GM19397 (cell line): ENCODE measurements around the gene TNRC6C.
"Not testable (repeated sequence)": the region's sequence is repeated elsewhere in the genome, so short reads cannot be mapped to it uniquely, and the experiment has no call there.

ENCODE experiments used
- ATAC-seq: cut with Tn5 transposase; IDR thresholded peaks from one replicate; pipeline ENCODE4 v1.9.1; 2021; ENCODE audit warnings: mild to moderate bottlenecking, moderate library complexity; ENCODE audit not compliant: unreplicated experiment

TNRC6C gene

DNA sequence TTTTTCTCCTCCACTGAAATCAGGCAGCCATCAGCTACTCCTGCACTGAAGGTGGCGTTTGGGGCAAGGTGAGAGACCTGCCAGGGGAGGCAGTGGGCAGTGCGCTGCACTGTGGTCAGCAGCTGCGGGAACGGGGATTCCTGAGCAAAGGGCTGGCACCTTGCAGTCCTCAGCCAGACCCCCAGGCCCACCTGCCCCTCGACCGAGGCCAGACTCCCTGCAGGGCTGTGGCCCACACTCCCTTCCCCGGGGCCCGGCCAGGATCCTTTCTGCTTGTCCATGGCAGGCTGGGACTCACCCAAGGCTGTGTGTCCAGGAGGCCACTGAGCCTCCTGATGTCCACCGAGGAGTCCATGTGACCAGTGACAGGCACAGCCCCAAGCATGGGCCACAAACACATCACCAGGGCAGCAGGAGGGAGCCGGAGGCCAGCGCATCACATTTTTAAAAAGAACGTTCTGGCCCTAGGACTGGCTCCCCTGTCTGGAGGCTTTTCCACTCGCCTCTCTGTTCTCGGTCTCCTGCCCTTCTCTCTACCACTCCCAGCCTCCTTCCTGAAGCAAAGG is 28.5 kb upstream of the TNRC6C start:
- ATAC-seq = no peak

DNA sequence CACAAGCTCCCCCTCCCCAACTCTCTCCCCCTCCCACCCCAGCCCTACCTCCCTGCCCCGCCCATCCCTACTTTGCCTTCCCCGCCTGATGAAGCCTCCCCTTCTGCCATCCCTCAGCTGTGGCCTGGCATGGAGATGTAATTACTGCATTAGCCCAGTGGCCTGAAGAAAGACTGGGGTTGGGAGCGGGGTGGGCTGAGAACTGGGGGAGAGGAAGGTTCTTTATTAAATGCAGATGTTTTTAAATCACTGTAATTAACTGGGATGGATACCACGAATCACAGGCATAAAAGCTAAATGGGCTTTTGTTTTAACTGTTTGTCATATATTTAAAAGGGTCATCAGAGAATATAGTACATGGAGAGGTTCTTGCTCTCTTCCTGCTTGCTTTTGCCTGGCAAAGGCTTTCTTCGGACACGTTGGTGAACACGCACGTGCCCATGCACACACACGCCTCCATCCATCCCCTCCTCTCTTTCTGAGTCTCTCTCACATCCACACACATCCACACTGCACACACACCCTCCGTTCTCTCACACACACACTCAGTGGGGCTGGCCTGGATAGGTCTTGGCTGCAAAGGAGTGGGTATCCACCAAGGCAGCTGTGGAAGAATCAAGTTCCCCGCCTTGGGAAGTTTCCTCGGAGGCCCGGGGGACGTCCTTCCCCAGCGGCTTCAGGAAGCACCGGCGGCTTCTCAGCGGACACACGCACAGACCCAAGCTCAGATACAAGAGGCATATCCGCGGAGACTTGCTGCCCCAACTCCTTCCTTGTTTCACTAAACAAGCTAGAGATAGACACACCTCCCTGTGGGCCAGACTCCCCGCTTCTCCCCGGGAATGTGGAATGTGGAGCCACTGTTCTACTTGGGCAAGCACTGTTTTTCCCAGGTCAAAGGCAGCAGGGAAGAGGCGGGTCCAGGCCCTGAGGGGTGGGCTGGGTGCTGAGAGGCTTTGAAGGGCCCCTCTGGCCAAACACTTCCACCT is 27.4 kb upstream of the TNRC6C start:
- ATAC-seq = no peak

DNA sequence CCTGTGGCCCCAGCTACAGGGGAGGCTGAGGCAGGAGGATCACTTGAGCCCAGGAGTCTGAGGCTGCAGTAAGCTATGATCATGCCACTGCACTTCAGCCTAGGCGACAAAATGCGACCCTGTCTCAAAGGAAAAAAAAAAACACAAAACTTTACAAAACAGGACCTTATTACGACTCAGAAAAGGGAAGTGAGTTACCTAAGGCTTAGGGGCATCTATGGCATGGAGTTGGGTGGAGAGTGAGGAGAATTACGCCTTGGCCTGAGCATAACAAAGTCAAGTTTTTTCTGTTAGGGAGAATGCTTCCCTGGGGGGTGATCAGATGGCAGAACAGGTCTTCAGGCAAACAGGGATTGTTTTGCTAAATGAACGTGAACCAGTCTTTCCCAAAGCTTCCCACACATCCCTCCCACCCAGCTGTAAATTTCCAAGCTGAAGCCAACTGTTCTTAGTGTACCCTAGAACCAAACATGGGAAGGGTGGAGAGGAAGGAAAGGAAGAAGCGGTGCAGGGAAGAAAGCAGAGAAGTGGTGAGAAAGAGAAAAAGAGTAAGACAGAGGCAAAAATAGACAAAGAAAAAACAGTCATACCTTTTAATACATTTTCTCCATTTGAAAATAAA is 24.6 kb upstream of the TNRC6C start:
- ATAC-seq = no peak

DNA sequence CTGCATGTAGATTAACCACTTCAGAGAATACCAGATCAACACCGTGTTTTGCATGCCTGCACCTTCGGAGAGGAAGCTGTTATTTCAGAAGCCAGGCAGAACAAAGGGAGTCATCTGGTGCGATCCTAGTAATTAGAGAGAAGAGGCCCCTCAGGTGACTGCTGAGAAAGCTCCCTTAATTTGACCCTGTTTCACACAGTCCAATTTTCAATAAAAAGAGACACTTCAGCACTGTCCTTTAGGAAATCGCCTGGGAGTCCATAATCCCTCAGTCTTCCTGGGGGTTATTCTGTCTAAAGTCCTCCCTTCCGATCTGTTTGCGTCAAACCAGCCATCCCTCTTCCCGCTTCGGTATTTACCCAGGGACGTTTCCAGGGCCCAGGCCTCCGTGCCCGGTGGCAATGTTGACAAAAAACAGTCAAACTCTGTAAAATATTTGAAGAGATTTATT is 23.4 kb upstream of the TNRC6C start:
- ATAC-seq = no peak

DNA sequence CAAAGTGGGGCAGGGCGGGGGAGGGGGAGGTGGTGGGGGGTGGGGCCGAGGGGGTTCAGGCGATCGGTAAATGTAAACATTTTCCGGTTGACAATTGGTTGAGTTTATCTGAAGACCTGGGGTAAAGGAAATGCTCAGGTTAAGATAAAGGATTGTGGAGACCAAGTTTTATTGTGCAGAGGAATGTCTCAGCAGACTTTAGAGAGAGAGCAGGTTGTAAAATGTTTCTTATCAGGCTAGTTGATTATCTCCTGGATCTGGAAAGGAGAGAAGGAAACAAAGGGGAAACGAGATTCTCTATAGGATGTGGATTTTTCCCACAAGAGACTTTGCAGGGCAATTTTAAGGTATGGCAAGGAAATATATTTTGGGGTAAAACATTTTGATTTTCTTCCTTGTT is 22.8 kb upstream of the TNRC6C start:
- not testable (repeated sequence) for ATAC-seq

DNA sequence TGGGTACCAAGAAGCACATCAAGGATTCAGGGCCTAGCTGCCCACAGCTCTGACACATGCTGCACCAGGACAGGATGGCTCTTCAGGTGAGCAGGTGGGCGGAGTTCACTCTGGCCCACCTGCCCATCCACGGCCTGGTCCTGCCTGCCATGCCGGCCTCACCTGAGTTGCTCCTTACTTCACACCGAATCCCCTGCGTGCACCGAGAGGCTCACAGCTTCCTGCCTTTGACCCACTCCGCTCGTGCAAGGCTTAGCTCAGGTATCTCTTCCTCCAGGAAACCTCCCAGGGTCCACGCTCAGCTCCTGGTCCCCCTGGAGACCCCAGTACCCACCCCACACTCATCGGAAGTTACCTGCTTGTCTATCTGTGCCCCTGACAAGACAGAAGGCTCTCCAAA is 21.6 kb upstream of the TNRC6C start:
- ATAC-seq = no peak

DNA sequence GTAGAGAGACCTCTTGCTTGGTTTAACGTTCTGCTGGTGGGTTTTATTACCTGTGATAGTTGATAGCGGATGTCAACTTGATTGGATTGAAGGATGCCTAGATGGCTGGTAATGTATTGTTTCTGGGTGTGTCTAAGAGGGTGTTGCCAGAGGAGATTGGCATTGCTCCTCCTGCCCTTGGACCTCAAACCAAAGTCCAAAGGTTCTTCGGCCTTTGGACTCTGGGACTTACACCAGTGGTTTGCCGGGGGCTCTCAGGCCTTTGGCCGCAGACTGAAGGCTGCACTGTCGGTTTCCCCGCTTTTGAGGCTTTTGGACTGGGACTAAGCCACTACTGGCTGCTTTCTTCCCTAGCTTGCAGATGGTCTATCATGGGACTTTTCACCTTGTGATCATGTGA is 17.5 kb upstream of the TNRC6C start:
- ATAC-seq = no peak

DNA sequence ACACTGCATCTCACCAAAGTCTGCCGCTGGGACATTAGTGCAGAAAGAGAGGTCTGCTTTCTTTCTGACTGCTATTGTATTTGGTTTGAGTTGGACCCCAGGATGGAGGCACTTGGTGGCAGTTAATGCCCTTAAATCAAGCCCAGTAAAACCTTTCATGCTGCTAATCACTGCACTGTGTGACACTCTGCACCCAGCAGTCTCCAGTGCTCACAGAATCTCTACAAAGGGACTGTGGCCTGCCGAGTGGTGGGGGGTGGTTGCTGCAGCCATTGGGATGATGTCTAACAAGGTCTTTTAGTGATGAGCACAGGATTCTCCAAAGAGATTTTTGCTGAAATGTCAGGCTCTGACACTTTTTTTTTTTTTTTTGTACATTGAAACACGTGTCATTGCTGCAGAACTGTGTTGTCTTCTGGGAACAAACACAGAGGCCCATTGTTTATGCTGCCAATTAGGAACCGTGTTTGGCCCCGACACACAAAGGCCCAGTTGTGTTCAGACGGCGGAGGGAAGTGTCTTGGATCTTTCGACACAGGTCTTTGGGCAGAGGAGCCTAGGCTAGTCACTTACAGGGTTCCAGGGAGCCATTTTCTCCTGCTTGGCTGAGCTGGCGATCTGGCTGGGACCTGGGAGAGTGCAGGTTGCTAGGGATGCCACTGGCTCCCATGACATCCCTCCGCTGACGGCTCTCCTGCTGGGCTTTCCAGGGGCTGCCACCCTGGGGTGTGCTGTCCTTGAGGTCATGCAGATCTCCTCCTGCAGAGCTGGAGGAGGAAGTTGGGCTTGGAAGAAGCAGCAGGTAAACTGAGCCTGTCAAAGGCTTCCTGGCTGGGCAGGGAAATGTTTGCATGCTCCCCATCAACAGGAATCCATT is 16.2 kb upstream of the TNRC6C start:
- ATAC-seq = no peak

DNA sequence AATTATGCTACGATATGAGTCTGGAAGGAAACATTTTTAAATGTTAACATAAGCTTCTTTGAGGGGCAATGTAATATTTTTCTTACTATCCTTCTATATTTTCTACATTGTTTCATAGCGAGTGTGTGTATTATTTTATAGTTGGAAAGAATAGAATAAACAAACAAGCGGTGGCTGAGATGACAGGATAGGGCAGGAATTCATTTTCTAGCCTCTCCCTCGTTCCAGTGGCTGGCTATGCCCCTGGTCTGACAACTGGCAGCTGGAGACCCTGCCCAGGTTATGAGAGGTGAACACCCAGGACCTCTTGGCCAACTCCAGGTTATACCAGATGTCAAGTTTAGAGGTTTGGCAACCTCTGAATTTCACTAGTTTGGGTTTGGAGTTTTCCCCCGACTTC is 14.5 kb upstream of the TNRC6C start:
- ATAC-seq = no peak

DNA sequence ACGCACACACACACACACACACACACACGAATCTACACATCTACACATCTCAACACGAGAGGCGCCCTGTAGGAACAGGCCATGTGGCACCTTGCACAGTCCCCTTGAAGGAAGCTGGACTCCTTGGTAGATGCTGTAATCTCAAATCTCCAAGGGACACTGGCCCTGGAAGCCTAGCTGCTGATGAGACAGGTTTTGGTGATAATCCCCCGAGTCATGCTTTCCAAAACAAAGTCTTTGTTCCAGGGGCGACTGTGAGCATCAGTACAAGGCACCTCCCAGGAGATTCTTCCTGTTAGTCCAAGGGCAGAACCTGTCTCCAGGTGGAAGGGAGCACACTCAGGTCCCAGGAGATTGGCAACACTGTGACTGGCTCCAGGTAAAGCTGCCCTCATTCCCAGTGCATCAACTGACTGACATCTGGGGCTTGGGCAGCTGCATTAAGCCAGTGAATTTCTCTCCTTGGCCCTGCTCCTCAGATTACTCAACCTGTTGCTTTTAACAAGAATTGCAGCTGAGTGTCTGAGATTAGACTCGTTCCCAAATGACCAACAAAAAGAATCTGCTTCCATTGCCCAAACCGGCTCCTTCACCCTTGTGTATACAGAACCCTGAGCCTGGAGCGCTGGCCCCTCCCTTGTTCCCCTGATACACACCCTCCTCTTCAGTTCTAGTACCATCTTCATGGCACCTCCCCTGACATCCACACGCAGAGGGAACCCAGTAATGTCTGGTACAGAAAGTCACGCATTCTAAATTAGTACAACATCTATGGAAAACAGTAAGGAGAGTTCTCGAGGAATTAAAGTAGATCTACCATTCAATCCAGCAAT is 13.9 kb upstream of the TNRC6C start:
- ATAC-seq = no peak

DNA sequence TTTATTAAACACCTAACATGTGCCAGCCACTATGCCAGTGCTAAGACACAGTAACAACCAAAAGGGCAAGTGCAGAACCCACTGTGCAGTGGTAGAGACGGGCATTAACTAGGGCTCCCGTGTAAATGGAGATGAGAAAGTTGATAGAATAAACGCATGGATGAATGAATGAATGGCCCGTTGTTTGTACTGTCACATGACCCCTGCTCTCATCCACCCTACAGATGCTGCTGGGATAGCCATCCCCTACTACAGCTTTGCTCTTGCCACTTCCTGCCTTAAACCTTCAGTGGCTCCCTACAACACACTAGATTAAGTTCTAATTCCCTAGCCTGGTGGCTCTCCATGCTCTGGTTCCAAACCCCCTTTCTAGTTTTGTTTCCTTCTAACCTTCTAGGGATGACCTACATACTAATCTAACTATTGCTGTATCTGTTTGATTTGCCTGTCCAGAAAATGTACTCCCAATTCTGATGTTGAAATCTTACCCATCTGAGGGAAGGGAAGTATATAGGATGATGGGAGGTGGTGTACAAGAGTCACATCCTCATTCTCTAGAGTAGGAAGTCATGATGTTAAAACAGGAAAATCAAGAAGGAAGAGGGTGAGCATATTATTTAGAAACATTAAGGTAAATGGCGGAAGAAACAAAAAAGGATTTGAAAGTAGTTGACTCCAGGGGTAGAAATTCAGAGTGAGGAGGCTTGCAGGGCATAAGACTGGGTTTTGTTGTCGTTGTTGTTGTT is 11.4 kb upstream of the TNRC6C start:
- no peak for ATAC-seq

DNA sequence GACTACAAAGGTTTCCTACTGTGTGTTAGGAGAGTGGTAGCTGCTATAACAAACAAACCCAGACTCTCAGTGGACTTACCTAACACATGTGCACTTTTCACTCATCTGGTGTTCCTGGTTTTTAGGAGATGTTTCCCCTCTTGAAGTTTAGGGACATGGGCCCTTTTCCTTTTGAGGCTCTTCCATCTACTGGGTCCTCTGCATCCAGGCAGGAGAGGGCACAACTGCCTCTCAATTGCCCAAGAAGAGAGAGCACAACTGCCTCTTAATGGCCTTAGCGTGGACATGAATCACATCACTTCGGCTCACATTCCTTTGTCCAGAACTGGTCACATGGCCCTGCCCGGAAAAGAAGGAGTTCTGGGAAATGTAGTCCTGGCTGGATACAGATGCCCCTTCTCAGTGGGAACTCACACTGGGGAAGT is 9.8 kb upstream of the TNRC6C start:
- ATAC-seq = no peak

DNA sequence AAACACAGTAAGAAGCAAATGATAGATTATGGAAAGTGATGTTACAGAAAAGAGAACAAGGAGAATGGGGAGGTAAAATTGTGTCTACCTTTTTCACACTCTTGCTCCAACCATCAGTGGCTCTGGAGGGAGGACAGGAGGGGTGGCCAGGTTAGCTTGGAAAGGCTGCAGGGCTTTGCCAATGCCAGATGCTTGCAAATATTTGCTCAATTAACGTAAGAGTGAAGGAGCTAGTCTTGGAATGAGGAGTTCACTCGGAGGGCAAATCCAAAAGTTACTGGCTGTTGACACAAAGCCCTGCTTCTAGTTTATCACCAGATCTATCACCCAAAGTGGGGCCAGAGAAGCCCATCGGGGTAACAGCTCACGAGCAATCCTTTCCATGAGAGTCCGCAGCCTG is 7.4 kb upstream of the TNRC6C start:
- ATAC-seq = no peak

DNA sequence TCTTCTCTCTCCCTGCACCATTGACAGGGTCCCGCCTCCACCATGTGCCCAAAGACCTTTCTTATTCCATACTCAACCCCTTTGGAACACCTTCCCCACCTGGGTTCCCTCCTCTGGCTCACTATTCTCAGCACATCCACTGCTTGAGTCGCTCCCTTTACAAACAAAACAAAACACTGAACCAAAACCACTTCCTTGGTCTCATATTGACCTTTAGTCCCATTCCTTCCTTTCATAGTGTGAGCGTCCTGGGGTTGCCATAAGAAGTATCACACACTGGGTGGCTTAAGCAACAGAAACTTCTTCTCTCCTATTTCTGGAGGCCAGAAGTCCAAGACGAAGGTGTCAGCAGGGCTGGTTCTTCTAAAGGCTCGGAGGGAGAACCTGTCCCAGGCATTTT is 6.1 kb upstream of the TNRC6C start:
- ATAC-seq = no peak

DNA sequence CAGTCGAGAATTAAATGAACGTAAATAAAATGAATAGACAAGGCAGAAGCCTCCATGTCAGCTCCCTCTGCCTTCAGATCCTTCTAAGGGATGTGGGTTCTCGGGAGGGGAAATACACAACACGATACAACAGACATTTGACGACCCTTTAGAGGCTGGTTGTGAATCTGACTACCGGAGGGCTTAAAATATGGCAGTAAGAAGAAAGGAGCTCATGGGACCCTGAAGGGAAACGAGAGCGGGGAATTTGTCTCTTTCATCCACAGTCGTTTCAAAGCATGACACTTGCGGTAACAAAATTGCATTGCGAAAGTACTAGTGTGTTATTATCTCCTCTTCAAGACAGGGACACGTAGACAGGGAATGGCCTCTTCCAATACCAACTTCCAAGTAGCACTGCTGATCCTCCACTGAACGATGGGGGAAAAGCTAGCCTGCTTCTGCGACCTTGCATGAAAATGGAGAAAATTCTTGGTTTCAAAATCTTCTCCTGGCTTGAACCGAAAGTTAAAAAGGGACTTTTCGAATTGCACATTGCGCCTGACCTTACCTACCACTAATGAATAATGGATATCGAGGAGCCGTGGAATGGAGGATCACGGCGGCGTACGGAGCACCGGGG is 1.2 kb upstream of the TNRC6C start:
- ATAC-seq = no peak

DNA sequence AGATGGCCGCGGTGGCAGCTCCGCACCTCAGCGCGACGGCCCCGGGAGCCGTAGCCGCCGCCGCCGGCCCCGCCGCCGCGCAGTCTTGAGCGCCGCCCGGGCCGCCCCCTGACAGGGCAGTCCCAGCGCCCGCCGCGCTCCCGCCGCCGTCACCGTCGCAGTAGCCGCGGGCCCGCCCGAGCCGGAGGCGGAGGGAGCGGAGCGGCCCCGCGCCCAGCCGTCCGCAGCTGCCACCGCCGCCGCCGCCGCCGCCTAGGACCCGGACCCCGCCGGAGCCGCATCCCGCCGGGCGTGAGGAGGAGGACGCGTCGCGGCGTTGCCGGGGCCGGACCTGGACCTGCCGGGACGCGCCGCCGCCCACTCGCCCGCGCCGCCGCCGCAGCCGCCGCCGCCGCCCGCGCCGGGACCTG is 218 bp downstream of the TNRC6C start:
- ATAC-seq = peak; percentile 27

DNA sequence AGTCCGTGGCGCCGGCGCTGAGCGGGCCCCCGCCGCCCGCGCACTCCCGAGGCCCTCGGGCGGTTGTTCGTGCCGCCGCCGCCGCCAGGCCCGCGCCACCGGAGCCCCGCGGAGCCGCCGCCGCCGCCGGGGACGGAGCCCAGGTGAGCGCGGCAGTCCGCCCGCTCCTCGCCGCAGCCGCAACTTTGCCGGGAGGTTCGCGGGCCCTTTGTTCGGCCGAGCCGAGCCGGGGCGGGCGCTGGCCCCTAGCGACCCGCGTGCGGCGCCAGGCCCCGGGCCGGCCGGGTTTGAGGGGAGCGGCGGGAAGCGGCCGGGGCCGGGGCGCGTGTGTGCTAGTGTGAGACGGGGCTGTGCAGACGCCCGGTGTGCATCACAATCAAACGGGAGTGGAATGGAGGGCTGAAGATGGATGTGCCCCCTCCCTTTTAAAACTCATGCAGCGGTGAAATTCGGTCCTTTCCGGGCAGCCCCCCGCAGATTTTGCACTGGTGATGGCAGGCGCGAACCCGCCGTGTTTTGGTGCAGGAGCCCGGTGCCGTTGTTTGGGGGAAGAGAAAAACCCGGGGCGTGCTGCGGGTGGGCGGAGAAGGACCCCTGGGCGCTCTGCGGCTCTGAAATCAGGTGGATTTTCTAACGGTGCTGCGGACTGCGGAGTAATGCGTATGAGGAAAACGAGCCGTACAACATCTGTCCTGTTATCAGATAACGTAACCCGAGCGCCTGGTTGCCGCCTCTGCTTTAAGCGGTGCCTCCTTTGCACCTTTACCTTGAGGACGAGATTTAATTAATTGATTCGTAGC is 823 bp downstream of the TNRC6C start:
- ATAC-seq = no peak

DNA sequence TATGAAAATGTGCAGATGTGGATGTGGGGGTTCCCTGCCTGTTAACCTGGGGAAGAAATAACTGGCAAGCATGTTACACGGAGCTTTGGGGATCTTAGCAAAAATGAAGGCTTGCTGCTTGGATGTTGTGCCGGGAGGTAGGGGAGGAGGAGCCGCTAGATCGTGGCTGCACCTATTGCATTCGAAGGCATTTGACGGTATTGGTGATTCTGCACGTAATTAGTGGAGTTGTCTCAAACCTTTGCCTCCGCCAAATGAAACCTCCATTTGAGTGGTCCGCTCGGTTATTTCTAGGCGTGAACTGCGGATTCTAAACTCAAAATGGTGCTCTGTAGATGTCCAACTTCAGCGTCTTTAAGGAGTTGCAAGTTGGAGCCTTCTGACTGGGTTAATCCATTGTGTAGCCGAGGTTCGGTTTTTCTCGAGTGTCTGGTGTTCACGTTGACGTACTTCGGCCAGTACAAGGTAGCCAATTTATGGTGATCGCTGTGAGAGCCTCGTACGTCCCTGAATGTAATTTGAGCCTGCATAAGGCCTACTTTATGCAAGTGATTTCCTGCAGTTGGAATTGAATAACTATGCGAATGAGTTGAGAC is 1.5 kb downstream of the TNRC6C start:
- ATAC-seq = no peak
